Panc1 (cell line): ENCODE data around the gene SUSD2.

Source experiments
- POLR2AphosphoS5 ChIP-seq: IDR thresholded peaks from 2 replicates; pipeline ENCODE4 v1.6.1; 2012; ENCODE audit warnings: mild to moderate bottlenecking, low read depth, low read length, moderate library complexity
- SIN3A ChIP-seq: IDR thresholded peaks from 2 replicates; pipeline ENCODE4 v1.6.1; 2012; ENCODE audit warnings: low read depth, mild to moderate bottlenecking, low read length, moderate library complexity, borderline replicate concordance; ENCODE audit not compliant: insufficient read depth
- TCF7L2 ChIP-seq: IDR thresholded peaks from 2 replicates; pipeline ENCODE4 v1.6.1; 2011; ENCODE audit warnings: mild to moderate bottlenecking, low read depth, low read length, inconsistent platforms
- TF ChIP-seq, protein P1 (sequence below): fragments of 450-650 bp; IDR thresholded peaks from 2 replicates; pipeline ENCODE4 v1.5.1; 2017; ENCODE audit warnings: mild to moderate bottlenecking
- TF ChIP-seq, protein P2 (sequence below), 2 experiments: IDR thresholded peaks; 2 replicates each; pipeline ENCODE4 v1.6.1; 2011 to 2012; ENCODE audit warnings: low read depth in 2 of 2, control low read depth in 1 of 2, low read length in 1 of 2, mild to moderate bottlenecking in 1 of 2, moderate library complexity in 1 of 2; ENCODE audit not compliant: insufficient read depth in 1 of 2

GRCh38 chr22:24140357-24140756 is 40.9 kb upstream of the SUSD2 start:
- TF ChIP-seq, protein P1, sequence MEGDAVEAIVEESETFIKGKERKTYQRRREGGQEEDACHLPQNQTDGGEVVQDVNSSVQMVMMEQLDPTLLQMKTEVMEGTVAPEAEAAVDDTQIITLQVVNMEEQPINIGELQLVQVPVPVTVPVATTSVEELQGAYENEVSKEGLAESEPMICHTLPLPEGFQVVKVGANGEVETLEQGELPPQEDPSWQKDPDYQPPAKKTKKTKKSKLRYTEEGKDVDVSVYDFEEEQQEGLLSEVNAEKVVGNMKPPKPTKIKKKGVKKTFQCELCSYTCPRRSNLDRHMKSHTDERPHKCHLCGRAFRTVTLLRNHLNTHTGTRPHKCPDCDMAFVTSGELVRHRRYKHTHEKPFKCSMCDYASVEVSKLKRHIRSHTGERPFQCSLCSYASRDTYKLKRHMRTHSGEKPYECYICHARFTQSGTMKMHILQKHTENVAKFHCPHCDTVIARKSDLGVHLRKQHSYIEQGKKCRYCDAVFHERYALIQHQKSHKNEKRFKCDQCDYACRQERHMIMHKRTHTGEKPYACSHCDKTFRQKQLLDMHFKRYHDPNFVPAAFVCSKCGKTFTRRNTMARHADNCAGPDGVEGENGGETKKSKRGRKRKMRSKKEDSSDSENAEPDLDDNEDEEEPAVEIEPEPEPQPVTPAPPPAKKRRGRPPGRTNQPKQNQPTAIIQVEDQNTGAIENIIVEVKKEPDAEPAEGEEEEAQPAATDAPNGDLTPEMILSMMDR, result no peak
- no peak for TF ChIP-seq TCF7L2
- TF ChIP-seq, protein P2, sequence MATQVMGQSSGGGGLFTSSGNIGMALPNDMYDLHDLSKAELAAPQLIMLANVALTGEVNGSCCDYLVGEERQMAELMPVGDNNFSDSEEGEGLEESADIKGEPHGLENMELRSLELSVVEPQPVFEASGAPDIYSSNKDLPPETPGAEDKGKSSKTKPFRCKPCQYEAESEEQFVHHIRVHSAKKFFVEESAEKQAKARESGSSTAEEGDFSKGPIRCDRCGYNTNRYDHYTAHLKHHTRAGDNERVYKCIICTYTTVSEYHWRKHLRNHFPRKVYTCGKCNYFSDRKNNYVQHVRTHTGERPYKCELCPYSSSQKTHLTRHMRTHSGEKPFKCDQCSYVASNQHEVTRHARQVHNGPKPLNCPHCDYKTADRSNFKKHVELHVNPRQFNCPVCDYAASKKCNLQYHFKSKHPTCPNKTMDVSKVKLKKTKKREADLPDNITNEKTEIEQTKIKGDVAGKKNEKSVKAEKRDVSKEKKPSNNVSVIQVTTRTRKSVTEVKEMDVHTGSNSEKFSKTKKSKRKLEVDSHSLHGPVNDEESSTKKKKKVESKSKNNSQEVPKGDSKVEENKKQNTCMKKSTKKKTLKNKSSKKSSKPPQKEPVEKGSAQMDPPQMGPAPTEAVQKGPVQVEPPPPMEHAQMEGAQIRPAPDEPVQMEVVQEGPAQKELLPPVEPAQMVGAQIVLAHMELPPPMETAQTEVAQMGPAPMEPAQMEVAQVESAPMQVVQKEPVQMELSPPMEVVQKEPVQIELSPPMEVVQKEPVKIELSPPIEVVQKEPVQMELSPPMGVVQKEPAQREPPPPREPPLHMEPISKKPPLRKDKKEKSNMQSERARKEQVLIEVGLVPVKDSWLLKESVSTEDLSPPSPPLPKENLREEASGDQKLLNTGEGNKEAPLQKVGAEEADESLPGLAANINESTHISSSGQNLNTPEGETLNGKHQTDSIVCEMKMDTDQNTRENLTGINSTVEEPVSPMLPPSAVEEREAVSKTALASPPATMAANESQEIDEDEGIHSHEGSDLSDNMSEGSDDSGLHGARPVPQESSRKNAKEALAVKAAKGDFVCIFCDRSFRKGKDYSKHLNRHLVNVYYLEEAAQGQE (IDR thresholded peaks at IDR 0.05; ENCODE audit: insufficient read depth in 1 of 2, low read depth in 2 of 2, low read length in 1 of 2), result no peak
- no peak for TF ChIP-seq POLR2AphosphoS5
- no peak for TF ChIP-seq SIN3A
